HCT116 (cell line): ENCODE data around the gene ANO10. TPM values are rescaled to one million over a fixed set of nuclear protein-coding genes. Genes with fewer than 3 reads are reported as not detected.

ENCODE experiments used
- ATAC-seq: fragments of 200-7000 bp; cut with Tn5 transposase; 2 replicates; pipeline ENCODE4 v1.9.1; 2020; ENCODE audit warnings: mild to moderate bottlenecking, moderate library complexity
- BruUV-seq: library from RNA; stranded (reverse); fragments of 400-500 nt; replicated peaks from 2 replicates; lab custom pipeline; 2021; lab: Mats Ljungman, UMichigan
- CTCF ChIA-PET: fragments of 300-600 bp; sonication (Branson Sonifier 250); formaldehyde crosslinking; loops from one replicate; lab custom pipeline; 2021; ENCODE audit warnings: antibody characterized with exemption; lab: Charles Lee
- POLR2A ChIA-PET: fragments of 300-600, 350-600 bp; sonication (Branson Sonifier 250); formaldehyde crosslinking; loops from one replicate; lab custom pipeline; 2021; ENCODE audit warnings: antibody characterized with exemption; lab: Charles Lee
- RAD21 ChIA-PET, 2 experiments: fragments of 300-600 bp; sonication (Branson Sonifier 250); formaldehyde crosslinking; loops; one replicate each; lab custom pipeline; 2023; ENCODE audit warnings: low total read pairs in 2 of 2; ENCODE audit not compliant: uncharacterized antibody in 2 of 2, unreplicated experiment in 2 of 2, low non-redundant PET in 1 of 2; lab: Charles Lee
- DNase-seq: peaks from one replicate; pipeline ENCODE4 v3.0.0-alpha.2; 2010; ENCODE audit warnings: low read depth, low spot score
- H2AFZ ChIP-seq: fragments of 200-600 bp; shearing (Covaris generic), sonication (generic); 2 replicates; pipeline ENCODE4 v1.6.1; 2017; ENCODE audit warnings: low read depth, mixed run types, mixed read lengths, antibody characterized with exemption, low read length; ENCODE audit not compliant: poor library complexity, severe bottlenecking
- H3K27ac ChIP-seq: 2 replicates; pipeline ENCODE4 v1.5.1; 2012; ENCODE audit warnings: low read depth, low read length
- H3K27me3 ChIP-seq: fragments of 200-600 bp; sonication (generic); 2 replicates; pipeline ENCODE4 v1.6.1; 2016; ENCODE audit warnings: mixed run types, low read length, mixed read lengths; ENCODE audit not compliant: insufficient read depth
- H3K36me3 ChIP-seq, 2 experiments: fragments of 200-500 bp in 1 of 2; fragments of 200-600 bp in 1 of 2; sonication (Bioruptor generic) in 1 of 2; sonication (generic) in 1 of 2; 2 replicates each; pipeline versions ENCODE4 v1.5.1 to v1.6.1; 2014 to 2016; ENCODE audit warnings: low read length in 2 of 2, inconsistent platforms in 1 of 2, mixed read lengths in 1 of 2, mixed run types in 1 of 2; ENCODE audit not compliant: insufficient read depth in 2 of 2, control insufficient read depth in 1 of 2
- H3K4me1 ChIP-seq, 2 experiments: fragments of 200-600 bp in 1 of 2; sonication (generic) in 1 of 2; 2 replicates each; pipeline versions ENCODE4 v1.5.1 to v1.6.1; 2012 to 2017; ENCODE audit warnings: low read length in 2 of 2, inconsistent platforms in 1 of 2, mild to moderate bottlenecking in 1 of 2, mixed read lengths in 1 of 2, mixed run types in 1 of 2, moderate library complexity in 1 of 2; ENCODE audit not compliant: insufficient read depth in 2 of 2, control insufficient read depth in 1 of 2
- H3K4me2 ChIP-seq: fragments of 200-600 bp; sonication (generic); 2 replicates; pipeline ENCODE4 v1.6.1; 2017; ENCODE audit warnings: mixed run types, low read length, mixed read lengths
- H3K4me3 ChIP-seq, 2 experiments: fragments of 200-600 bp in 1 of 2; sonication (generic) in 1 of 2; replicated peaks in 1 of 2; 2 replicates each; pipeline ENCODE4 v1.5.1; 2011 to 2016; ENCODE audit warnings: low read length in 2 of 2, control low read depth in 1 of 2, low read depth in 1 of 2, mild to moderate bottlenecking in 1 of 2, mixed read lengths in 1 of 2, mixed run types in 1 of 2
- H3K79me2 ChIP-seq: fragments of 200-600 bp; sonication (generic); 2 replicates; pipeline ENCODE4 v1.6.1; 2017; ENCODE audit warnings: mild to moderate bottlenecking, mixed run types, low read length, moderate library complexity, mixed read lengths; ENCODE audit not compliant: insufficient read depth
- H3K9ac ChIP-seq: fragments of 200-600 bp; sonication (generic); 2 replicates; pipeline ENCODE4 v1.6.1; 2016; ENCODE audit warnings: low read length, mixed read lengths
- H3K9me2 ChIP-seq: fragments of 200-600 bp; sonication (generic), shearing (Covaris generic); 2 replicates; pipeline ENCODE4 v1.6.1; 2017; ENCODE audit warnings: mixed run types, mild to moderate bottlenecking, moderate library complexity; ENCODE audit not compliant: insufficient read depth
- H3K9me3 ChIP-seq, 2 experiments: fragments of 200-500 bp in 1 of 2; fragments of 200-600 bp in 1 of 2; sonication (Bioruptor generic) in 1 of 2; sonication (generic) in 1 of 2; 2 replicates each; pipeline ENCODE4 v1.6.1; 2014 to 2017; ENCODE audit warnings: low read length in 2 of 2, mixed read lengths in 2 of 2, inconsistent platforms in 1 of 2, low read depth in 1 of 2, mild to moderate bottlenecking in 1 of 2, mixed run types in 1 of 2, moderate library complexity in 1 of 2; ENCODE audit not compliant: control insufficient read depth in 1 of 2, insufficient read depth in 1 of 2
- H4K20me1 ChIP-seq: fragments of 200-600 bp; sonication (generic), shearing (Covaris generic); 2 replicates; pipeline ENCODE4 v1.6.1; 2017; ENCODE audit warnings: mixed run types, mild to moderate bottlenecking, moderate library complexity; ENCODE audit not compliant: insufficient read depth
- ATF3 ChIP-seq: IDR thresholded peaks from 2 replicates; pipeline ENCODE4 v1.6.1; 2012
- CEBPB ChIP-seq: IDR thresholded peaks from 2 replicates; pipeline ENCODE4 v1.6.1; 2012; ENCODE audit warnings: low read depth
- ELF1 ChIP-seq: IDR thresholded peaks from 2 replicates; pipeline ENCODE4 v1.6.1; 2012; ENCODE audit warnings: low read depth, borderline replicate concordance
- EZH2phosphoT487 ChIP-seq: fragments of 200-600 bp; IDR thresholded peaks from 2 replicates; pipeline ENCODE4 v1.6.1; 2018; ENCODE audit warnings: antibody characterized with exemption, borderline replicate concordance
- POLR2A ChIP-seq: IDR thresholded peaks from 2 replicates; pipeline ENCODE4 v1.7.0; 2011; ENCODE audit warnings: borderline replicate concordance; ENCODE audit not compliant: insufficient read depth, insufficient read length; ENCODE audit errors: extremely low read depth
- POLR2AphosphoS5 ChIP-seq: IDR thresholded peaks from 2 replicates; pipeline ENCODE4 v1.6.1; 2011; ENCODE audit warnings: mild to moderate bottlenecking, low read depth, low read length, moderate library complexity
- RAD21 ChIP-seq: IDR thresholded peaks from 2 replicates; pipeline ENCODE4 v1.6.1; 2012; ENCODE audit warnings: low read depth, mild to moderate bottlenecking
- REST ChIP-seq: IDR thresholded peaks from 2 replicates; pipeline ENCODE4 v1.6.1; 2012; ENCODE audit warnings: low read depth
- SIN3A ChIP-seq: IDR thresholded peaks from 2 replicates; pipeline ENCODE4 v1.6.1; 2012; ENCODE audit warnings: low read depth
- YY1 ChIP-seq: IDR thresholded peaks from 2 replicates; pipeline ENCODE4 v1.6.1; 2011; ENCODE audit warnings: low read length, low read depth, moderate library complexity, mild to moderate bottlenecking; ENCODE audit not compliant: insufficient replicate concordance; ENCODE audit errors: extremely low read depth
- ZBTB33 ChIP-seq: IDR thresholded peaks from 2 replicates; pipeline ENCODE4 v1.6.1; 2011; ENCODE audit warnings: mild to moderate bottlenecking, low read length, moderate library complexity; ENCODE audit not compliant: insufficient replicate concordance; ENCODE audit errors: extremely low read depth
- intact Hi-C: fragments of 100-400 bp; cut with micrococcal nuclease; formaldehyde crosslinking; loops from 2 replicates; pipeline ENCODE4 v1.10.0; 2022
- total RNA-seq: library from RNA; stranded (reverse); gene quantifications from one replicate; pipeline ENCODE4 v1.2.1, GENCODE V29; 2021; ENCODE audit not compliant: unreplicated experiment

Gene ANO10
- total RNA-seq, 1 experiment from 2014 or later = 13.3 TPM

GRCh38 chr3:43612419-43612818 lies 9.4 kb downstream of the ANO10 start:
- no peaks in the 10 kb centered on the region for H4K20me1 ChIP-seq
- no peaks in the 10 kb centered on the region for H3K36me3 ChIP-seq
- POLR2A ChIA-PET = interaction anchor here (1.6 kb wide), 1 partner anchor 9 kb away, joined by 7 read pairs; the partner anchor contains the start of gene ANO10
- H3K9ac ChIP-seq = no peak overlapping the region
- BruUV-seq = no TSS peak
- no peaks in the 10 kb centered on the region for H3K4me1 ChIP-seq
- no peak for ATAC-seq
- DNase-seq = no peak
- 0 out of 2 replicates have a peak, but pooled peaks cover 3% of the 10 kb centered on the region for H3K79me2 ChIP-seq
- H3K27me3 ChIP-seq = no peaks in the 10 kb centered on the region
- RAD21 ChIA-PET = no interaction called here
- TF ChIP-seq YY1 (no peak), POLR2A (no peak), ATF3 (no peak), EZH2phosphoT487 (no peak), CEBPB (no peak), SIN3A (no peak), RAD21 (no peak), ELF1 (no peak)
- TF ChIP-seq, all 23 proteins: peak for 0
- no peak overlapping the region for H3K27ac ChIP-seq
- H3K4me2 ChIP-seq = no peak overlapping the region
- H3K9me2 ChIP-seq = no peaks in the 10 kb centered on the region
- no peak overlapping the region for H3K4me3 ChIP-seq
- no peaks in the 10 kb centered on the region for H3K9me3 ChIP-seq
- CTCF ChIA-PET = no interaction called here
- H2AFZ ChIP-seq = no peak overlapping the region
- intact Hi-C loops = no loop called here

GRCh38 chr3:43609406-43609805 lies 12.4 kb downstream of the ANO10 start:
- intact Hi-C loops = no loop called here
- H3K27me3 ChIP-seq = no peaks in the 10 kb centered on the region
- ChIA-PET CTCF (no interaction called here), RAD21 (no interaction called here), POLR2A (no interaction called here)
- no peaks in the 10 kb centered on the region for H3K9me2 ChIP-seq
- no peak overlapping the region for H2AFZ ChIP-seq
- no peaks in the 10 kb centered on the region for H3K4me1 ChIP-seq
- H3K4me2 ChIP-seq = no peak overlapping the region
- H4K20me1 ChIP-seq = no peaks in the 10 kb centered on the region
- BruUV-seq = no TSS peak
- H3K9ac ChIP-seq = no peak overlapping the region
- no peak overlapping the region for H3K4me3 ChIP-seq
- H3K27ac ChIP-seq = no peak overlapping the region
- H3K9me3 ChIP-seq = no peaks in the 10 kb centered on the region
- 0 out of 2 replicates have a peak, but pooled peaks cover 3% of the 10 kb centered on the region for H3K79me2 ChIP-seq
- TF ChIP-seq YY1 (no peak), REST (no peak), ZBTB33 (no peak), RAD21 (no peak), ELF1 (no peak), POLR2AphosphoS5 (no peak)
- ATAC-seq (no peak), DNase-seq (no peak)
- H3K36me3 ChIP-seq = no peaks in the 10 kb centered on the region
